ENCODE results near the gene RAI1.

The RAI1 gene

DNA sequence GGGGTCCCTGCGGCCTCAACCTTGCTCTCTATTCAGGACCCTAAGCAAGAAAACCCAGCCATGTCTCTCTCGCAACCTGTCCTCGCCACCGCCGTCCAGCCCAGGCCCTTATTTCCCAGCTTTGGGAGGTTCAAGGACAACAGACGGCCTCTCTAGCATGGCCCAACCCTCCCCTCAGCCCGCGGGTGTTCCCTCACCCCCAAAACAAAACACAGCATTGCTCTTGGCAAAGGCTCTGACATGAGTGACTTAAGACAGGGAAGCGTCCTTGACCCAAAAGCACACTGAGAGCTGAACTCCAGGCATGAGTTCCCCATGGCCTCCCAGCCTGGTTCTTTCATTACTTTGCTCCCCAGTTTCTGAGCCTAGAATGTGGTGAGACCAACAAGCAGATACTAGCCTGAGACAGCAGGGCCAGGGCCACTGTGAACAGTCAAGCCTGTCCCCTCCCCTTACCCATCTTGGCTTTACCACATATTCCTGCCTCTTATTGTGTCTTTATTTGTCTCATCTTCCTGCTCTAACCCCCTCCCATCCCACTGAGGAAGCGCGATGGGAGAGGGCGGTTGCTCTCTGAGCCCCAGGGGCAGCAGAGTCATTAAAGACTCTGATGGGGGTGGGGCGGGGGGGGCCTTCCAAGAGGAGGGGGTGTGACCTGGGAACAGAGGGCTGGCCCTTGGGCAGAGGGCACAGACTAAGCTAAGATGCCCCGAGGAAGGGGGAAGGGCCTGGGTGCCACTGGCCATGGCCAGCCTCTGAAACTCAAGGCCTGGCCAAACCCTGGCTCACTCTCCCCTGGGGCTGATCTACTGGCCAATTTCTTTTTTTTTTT lies 143.7 kb downstream of the RAI1 start:
- no peak overlapping the region for H3K4me3 ChIP-seq (ENCODE audit: low read depth, low read length)

DNA sequence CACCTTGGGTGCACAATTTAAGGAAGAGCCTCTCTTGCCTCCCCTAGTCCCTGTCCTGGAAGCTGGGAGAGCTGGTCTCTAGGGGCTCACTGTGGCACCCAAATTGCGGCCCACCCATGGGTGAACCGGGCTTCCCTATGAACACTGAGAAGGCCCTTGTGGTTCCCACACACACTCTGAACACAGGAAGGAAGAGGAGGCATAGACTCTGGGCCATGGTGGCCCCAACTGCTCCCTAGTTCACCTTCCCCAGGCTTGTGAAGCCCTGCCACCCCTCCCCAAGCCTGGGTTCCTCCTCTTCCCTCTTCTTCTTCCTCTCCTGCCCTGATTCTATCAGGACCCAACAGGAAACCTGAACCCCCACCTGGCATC lies 145.1 kb downstream of the RAI1 start:
- H3K4me3 ChIP-seq (ENCODE audit: low read depth, low read length), result no peak overlapping the region

DNA sequence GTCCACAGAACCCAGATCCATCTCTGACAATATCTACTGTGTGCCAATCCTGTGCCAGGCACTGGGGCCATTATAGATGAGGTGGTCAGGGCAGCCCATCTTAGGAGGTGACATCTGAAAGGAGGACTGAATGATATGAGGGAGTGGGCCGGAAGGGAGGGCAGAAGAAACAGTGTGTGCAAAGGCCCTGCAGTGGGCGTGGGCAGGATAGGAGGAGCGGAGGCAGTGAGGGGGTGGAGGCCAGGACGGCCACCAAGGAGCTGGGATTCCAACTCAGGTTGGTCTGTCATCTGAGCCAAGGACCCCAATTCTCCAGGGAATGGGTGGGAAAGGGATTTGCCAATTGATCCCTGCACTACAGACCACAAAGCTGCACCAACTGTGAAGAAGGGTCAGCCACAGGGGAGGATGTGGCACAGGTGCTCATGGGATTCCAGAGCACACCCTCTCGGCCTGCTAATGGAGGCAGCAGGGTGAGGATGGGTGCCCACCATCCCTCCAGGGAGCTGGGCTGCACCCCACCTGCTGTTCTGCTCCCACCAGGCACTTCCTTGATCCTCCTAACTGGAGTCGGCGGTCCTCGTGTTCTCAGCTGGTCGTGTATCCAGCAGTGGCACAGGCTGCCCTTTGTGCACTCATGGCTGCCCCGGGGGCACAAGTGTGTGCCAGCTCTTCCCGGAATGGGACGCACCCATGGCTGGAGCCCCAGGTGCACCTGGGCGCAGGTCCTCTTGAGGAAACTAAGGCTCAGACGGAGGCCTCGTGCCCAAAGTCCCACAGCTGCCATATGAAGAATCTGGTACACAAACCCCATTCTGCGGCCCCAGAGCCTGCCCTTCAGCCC lies 145.9 kb downstream of the RAI1 start:
- H3K4me3 ChIP-seq (ENCODE audit: low read depth, low read length), result no peak overlapping the region

DNA sequence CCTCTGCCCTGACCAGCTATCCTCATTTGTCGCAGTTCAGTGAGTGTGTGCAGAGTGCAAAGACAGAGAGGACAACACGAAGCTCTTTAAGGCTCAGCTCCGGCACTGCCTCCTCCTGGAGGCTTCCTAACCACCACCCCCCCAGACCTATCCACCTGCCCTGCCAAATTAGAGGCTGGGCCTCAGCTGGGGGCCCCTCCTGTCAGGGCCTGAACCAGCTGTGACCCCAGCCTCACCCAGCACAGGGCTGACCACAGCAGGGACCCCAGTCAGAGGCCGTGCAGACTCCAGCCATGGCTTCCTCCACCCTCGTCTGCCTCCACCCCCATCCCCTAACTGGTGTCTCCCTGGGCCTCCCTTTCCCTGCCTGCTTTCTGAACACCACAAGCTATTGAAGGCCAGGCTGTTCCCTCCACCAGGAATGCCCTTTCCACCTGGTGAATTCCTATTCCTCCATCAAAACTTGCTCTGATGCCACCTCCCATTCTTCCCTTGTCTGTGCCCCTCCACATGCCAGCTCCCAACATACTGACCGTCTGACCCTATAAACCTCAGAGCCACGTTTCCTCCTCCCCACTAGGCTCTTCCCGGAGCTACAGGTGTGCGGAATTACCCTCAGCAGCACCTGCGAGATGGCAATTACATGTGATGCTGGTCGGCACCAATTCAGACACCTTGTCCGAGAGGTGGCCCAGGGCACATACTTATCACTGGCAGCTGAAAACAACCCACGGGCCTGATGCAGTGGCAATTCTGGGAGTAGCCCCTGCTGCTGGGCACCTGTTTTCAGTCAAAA lies 146.8 kb downstream of the RAI1 start:
- H3K4me3 ChIP-seq (ENCODE audit: low read depth, low read length), result no peak overlapping the region

DNA sequence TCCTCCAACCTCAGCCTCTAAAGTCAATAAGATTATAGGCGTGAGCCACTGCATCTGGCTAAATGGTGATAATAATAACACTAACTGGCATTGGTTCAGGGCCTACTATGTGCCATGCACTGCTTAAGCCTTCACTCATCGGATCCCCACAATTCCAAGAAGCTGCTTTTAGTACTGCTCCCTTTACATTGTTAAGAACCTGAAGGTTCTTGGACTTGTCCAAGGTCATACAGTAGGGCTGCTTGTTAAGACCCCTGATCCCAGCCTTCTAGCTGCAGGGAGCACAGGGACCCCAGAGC lies 149.0 kb downstream of the RAI1 start:
- no peak overlapping the region for H3K4me3 ChIP-seq (ENCODE audit: low read depth, low read length)

DNA sequence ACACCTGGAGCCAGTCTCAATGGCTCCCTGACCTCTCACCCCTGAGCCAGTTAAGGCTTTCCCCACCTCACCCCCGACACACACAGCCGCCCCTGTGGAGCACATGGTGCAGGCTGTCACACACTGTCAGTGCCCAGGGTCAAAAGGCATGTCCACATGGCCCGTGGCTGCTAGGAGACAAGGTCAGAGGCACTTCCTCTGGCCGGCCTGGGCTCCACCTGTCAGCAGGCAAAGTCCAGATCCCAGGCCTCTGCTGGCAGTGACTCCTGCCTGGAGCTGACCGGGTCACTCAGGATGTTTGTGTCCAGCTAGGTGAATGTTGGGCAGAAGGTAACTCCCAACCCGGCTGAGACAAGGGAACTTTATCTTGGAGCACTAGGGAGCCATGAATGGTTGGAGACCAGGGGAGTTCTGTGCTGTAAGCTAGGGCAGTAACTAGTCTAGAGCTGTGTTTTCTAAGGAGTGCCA lies 149.5 kb downstream of the RAI1 start:
- no peak overlapping the region for H3K4me3 ChIP-seq (ENCODE audit: low read depth, low read length)

DNA sequence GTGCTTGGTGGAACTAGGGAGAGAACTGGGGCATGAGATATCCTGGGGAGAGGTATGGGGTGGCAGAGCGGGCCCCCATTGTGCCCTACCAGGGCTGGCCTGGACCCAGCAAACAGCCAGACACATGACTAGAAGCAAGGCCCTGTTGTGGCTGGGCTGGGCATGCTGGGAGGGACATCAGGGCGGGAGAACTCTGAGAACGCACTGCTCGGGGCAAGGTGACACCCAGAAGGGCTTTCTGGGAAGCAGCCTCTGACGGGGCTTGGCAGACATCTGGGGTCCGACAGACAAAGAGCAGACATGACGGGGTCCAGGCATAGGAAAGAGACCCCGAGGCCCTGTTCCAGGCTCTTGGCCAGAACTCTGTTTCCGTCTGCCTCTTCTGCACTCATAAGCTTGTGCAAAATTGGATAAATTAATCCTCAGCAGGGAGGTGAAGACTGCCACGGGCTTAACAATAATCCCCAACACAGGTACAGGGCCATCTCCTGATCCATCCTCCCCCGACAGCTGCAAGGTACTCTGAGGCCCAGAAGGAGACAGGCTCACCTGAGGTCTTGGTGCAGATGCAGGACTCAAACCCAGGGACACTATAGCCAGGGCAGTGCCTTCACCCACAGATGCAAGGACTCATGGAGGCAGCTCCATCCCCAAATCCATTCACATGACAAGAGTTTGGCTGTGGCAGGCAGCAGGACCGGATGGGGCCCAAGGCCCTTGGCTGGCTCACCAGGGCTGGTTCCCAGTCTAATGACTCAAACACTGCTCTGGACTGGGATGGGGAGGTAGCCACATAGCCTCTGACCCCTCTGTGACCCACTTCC lies 150.2 kb downstream of the RAI1 start:
- no peak overlapping the region for H3K4me3 ChIP-seq (ENCODE audit: low read depth, low read length)

DNA sequence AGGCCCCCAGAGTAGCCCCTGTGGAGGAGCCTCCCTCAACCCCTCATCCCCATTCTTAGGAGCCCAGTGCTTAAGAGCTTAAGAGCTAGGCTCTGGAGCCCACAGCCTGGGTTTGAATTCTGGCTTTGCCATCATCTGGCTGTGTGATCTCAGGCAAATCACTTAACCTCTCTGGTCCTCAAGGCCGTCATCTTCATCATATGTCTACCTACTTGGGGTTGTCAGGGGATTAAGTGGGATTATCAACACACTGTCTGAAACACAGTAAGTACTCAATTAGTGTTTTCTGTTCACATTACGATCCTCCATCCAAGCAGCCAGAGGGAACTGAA lies 150.7 kb downstream of the RAI1 start:
- no peak overlapping the region for H3K4me3 ChIP-seq (ENCODE audit: low read depth, low read length)

DNA sequence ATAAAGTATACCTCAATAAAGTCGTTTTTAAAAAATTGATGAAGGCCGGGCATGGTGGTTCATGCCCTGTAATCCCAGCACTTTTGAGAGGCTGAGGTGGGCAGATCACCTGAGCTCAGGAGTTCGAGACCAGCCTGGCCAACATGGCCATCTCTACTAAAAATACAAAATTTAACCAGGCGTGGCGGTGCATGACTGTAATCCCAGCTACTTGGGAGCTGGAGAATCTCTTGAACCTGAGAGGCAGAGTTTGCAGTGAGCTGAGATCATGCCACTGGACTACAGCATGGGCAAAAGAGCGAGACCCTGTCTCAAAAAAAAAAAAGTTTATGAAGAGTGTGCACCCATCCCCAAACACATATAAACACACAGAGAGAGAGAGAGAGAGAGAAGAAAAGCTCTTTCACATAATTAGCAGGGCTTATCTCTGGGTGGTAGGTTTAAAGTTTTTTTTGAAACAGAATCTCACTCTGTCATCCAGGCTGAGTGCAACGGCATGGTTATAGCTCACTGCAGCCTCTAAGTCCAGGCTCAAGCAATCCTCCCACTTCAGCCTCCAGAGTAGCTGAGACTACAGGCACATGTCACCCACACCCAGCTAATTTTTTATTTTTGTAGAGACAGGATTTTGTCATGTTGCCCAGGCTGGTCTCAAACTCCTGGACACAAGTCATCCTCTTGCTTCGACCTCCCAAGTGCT lies 152.6 kb downstream of the RAI1 start:
- H3K4me3 ChIP-seq (ENCODE audit: low read depth, low read length), result no peak overlapping the region

DNA sequence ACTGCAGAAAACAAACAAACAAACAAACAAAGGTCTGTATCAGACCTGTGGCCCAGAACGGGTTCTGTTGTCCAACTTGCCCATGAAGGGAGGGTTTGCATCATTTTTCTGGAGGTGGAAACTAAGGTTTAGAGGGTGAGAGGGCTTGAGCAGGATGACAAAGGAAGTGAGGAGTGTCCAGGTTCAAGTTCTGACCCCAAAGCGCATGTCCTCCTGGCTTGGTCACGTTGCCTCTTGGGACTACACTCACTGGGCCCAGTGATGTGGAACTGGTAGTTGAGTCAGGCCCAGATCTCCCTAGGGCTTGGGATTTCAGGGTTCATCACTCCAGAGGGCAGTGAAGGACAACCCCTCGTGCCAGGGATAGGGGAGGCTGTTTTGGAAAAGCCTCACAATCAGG lies 153.7 kb downstream of the RAI1 start:
- no peak overlapping the region for H3K4me3 ChIP-seq (ENCODE audit: low read depth, low read length)

DNA sequence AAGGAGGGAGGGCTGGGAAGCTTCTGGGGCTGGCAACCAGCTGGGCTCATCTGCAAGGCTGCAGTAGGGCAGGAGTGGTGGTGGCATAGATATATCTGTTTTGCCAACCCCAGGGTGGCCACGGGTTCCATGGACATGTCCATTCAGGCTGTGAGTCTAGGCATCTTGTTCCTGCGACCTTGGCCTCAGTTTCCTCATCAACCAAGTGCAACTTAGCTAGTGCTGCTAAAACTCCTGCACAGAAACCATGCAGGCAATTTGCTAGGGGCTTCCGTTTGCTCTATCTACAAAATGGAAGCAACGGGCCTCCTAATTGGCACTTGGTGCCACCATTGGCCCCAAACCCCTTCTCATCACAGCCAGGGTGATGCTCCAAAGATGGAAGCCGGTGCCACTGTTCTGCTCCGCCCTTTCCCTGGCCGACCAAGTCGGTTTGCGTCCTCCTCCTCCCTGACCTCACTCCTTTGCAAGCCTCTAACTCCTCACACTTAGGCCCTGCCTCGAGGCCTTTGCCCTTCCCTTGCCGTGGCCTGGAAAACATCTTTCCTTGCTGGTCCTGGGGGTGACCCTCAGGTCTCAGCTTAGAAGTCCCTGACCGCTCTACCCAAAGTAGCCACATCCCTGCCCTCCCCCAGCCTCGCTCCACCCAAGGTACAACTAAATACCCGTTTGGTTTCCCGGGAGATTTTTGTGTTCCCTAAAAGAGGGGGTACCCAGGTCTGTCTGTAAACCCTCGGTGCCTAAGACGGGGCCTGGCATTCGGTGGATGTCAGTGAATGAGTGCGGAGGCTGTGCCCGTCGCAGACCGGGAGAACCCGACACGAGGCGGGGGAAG lies 154.4 kb downstream of the RAI1 start:
- H3K4me3 ChIP-seq (ENCODE audit: low read depth, low read length), result peak overlapping the region; percentile 89

DNA sequence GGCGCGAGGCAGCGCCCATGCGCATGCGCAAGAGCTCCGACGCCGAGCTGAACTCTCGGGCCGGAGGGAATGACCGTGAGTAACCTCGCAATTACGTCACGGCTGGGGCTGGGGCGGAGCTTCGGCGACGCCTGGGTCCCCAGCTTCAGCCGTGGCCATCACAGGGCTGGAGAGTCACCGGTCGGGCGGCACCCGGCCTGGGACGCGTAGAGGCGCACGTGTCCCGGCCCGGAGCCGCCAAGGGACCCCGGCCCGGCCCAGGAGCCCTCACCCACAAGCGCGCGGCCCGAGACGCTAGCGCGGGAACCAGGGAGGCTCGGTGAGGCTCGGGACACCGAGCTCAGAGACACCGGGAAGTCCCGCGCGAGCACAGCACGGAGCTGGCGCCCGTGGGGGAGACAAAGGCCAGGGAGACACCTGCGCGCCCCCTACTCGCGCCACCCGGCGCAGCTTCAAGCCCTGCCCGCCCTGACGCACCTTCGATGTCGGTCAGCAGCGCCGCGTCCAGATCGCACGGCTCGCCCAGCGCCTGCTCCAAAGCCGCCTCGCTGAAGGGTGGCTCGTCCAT lies 155.1 kb downstream of the RAI1 start:
- H3K4me3 ChIP-seq (ENCODE audit: low read depth, low read length), result peak overlapping the region; percentile 89

DNA sequence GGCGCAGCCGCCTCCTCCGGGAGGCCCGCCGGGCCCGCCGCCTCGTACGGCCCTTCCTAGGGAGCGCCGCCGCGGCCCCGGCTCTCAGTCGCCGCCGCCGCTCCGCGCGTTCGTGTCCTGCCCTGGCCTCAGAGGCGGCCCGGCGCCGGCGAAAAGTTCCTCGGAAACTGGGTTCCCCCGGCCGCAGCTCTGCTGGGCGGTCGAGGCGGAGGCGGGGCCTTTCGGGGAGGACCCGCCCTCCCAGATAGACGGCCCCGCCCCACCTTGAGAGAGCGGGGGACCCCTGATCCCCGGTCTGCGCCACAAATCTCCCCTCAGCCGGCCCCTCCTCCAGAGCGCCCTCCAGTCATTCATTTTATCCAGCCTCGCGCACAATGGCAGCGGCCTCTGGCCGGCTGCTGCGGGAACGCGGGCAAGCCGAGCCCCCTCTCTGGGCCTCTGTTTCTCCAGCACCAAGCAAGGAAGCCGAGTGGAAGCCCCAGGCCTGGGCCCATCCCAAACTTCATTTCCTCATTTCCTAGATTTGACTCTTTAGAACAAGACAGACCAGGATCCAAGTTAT lies 155.6 kb downstream of the RAI1 start, which contains the start of gene SREBF1:
TSS of gene SREBF1 (minus strand) at position 169 of the 562 bp plus-strand sequence. CDS start 169 bp downstream, outside the sequence.
- H3K4me3 ChIP-seq (ENCODE audit: low read depth, low read length), result peak within 1 kb of the TSS; percentile 89

DNA sequence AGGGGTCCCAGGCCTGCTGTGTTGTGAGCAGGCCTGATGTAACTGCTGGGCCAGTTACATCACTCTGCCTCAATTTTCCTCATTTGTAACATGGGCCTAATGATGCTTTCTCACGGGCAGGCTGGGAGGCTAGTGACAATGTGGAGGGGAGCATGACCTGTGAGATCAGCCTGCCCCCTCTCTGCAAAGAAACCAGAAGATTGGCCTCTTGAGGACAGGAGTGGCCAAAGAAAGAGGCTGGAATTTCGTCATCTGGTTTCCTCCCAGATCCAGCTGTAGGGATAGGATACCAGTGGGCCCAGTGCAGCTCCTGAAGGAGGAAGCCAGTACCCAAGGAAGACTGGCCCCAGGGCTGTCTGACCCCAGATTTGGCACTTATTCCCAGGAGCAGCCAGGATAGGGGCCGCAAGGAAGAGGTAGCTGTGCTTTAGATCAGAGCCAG lies 156.1 kb downstream of the RAI1 start:
- no peak overlapping the region for H3K4me3 ChIP-seq (ENCODE audit: low read depth, low read length)

DNA sequence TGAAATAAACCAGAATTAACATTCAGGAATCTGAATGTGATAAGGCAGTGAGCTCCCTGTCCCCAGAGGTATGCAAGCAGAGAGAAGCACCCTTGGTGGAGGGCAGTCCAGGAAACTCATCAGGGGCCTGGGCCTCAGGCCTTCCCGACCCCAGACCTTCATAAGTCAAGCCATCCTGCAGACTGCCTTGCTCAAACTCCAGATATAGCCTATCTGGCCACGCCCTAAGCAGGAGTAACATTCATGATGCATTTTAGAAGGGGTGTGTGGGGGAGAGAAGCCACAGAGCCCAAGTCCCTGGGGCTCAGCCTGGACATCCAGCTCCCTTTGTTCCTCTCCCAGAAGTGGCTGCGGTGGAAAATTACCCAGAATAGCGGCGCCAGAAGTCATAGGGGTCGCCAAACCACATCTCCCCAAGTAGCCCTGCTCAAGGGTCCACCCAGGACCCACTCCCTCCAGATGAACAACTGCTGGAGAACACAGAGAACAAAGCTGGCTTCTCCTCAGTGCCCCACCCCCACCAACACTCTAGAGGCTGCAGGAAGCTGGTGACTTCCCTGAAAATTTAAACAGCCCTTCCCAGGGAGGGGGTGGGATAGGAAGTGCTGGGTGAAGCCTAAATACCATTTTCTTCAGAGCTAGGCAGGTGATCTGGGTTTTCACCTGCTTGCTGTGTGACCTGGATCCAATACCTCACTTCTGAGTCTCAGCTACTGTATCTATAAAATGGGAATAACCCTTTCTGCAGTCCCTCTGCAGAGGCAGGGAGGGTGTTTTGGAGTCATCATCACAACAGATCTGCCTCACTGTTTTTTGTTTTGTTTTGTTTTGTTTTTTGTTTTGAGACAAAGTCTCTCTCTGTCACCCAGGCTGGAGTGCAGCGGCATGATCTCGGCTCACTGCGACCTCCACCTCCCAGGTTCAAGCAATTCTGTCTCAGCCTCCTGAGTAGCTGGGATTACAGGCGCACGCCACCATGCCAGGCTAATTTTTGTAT lies 157.0 kb downstream of the RAI1 start:
- H3K4me3 ChIP-seq (ENCODE audit: low read depth, low read length), result no peak overlapping the region

DNA sequence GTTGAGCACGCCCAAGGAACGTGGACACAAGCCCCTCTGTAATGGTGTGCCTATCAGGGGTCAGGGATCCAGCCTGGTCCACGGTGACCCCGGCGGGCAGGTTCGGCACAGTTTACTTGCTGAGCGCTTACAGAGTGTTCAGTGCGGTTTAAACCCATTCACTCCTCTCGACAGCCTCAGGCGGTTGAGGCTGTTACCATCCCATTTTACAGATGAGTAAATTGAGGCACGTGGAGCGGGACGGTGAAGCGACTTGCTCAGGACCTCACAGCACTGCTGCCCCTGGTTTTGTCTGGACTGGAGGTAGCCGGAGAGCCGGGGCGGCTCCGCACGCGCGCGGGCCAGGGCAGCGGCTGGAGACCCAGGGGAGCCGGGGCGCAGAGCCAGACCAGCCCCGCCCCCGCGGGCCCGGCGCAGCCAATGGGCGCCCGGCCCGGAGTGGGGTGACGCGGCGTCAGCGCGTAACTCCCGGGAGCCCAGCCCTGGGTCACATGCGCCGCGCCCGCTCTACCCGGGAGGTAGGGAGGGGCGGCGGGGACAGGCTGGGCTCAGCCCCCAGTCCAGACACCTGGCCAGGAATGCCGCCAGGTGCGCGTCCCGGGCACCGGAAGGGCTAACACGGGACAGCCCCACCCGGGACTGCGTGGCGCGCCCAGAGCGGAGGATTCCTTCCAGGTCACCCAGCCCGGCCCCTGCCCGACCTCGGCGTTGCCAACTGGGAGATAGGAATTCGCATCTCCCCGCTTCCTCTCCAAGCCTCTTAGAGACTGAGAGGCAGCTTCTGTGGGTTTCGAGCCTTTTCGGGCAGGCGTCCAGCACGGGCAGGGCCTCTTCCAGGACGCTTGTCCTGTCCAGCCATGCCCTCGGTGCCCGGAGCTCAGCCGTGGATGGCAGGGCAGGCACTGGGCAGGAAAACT lies 158.8 kb downstream of the RAI1 start:
- H3K4me3 ChIP-seq (ENCODE audit: low read depth, low read length), result peak overlapping the region; percentile 24
